GM23338 (cell line): Measurements from ENCODE around the gene PAK4. TPM values are rescaled to one million over a fixed set of nuclear protein-coding genes. Genes with fewer than 3 reads are reported as not detected.

ENCODE experiments used
- EZH2 ChIP-seq: fragments of 200-600 bp; sonication (generic); IDR thresholded peaks from one replicate; pipeline ENCODE4 v1.8.0; 2017; ENCODE audit warnings: antibody characterized with exemption, mild to moderate bottlenecking, low read depth; ENCODE audit not compliant: unreplicated experiment
- POLR2AphosphoS5 ChIP-seq: IDR thresholded peaks from 2 replicates; pipeline ENCODE4 v1.6.1; 2016; ENCODE audit warnings: antibody characterized with exemption, low read depth
- ZNF331 ChIP-seq: fragments of 250-450 bp; sonication (Bioruptor Pico); IDR thresholded peaks from 2 replicates; pipeline ENCODE4 v1.5.0; 2020; ENCODE audit warnings: low read depth, mild to moderate bottlenecking, moderate library complexity
- polyA plus RNA-seq: library from polyadenylated mRNA; unstranded; fragments of >200 nt; fragmentation: Nextera tagmentation; extraction: Ambion mirVana; gene quantifications from 2 replicates; pipeline ENCODE4 v1.2.1, GENCODE V29; 2016
- total RNA-seq: library from RNA; depleted of rRNA; stranded (reverse); fragments of >200 nt; shearing (Covaris generic); gene quantifications from 2 replicates; pipeline ENCODE4 v1.2.3, GENCODE V29; 2014
- TF ChIP-seq, protein P1 (sequence below): fragments of 250-450 bp; sonication (Bioruptor Pico); IDR thresholded peaks from 2 replicates; pipeline ENCODE4 v1.5.0; 2020; ENCODE audit warnings: mild to moderate bottlenecking, moderate library complexity
- TF ChIP-seq, protein P2 (sequence below): IDR thresholded peaks from one replicate; pipeline ENCODE4 v1.6.1; 2018; ENCODE audit warnings: antibody characterized with exemption; ENCODE audit not compliant: unreplicated experiment
- TF ChIP-seq, protein P3 (sequence below), 2 experiments: fragments of 200-600 bp in 1 of 2; sonication (generic) in 1 of 2; conservative IDR thresholded peaks; 2 replicates each; pipeline versions ENCODE4 v1.5.1 to v1.6.1; 2016 to 2017; ENCODE audit warnings: antibody characterized with exemption in 2 of 2, low read depth in 2 of 2, mild to moderate bottlenecking in 2 of 2, moderate library complexity in 1 of 2

Gene PAK4
- total and polyA plus RNA-seq, 2 experiments from 2014 or later = 28.7 to 35.4 TPM

DNA sequence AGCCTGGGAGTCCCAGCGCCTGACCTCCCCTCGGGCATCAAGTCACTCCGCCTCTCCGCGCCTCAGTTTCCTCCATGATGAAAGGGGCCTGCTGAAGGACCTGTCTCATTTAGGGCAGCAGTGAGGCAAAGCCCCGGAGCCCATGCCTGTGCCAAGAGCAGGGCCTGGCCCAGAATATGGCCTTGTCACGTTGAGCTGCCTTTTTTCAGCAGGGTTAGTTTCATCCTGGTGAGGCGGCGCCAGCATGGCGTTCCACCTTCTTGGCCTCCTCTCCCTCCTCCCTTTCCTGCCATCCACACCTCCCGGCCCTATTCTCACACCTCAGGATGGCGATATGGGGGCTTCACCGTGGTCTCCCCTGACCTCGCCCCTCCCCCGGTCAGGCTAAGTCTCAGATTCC lies 30.2 kb downstream of the PAK4 start (continued):
- TF ChIP-seq, protein P1, sequence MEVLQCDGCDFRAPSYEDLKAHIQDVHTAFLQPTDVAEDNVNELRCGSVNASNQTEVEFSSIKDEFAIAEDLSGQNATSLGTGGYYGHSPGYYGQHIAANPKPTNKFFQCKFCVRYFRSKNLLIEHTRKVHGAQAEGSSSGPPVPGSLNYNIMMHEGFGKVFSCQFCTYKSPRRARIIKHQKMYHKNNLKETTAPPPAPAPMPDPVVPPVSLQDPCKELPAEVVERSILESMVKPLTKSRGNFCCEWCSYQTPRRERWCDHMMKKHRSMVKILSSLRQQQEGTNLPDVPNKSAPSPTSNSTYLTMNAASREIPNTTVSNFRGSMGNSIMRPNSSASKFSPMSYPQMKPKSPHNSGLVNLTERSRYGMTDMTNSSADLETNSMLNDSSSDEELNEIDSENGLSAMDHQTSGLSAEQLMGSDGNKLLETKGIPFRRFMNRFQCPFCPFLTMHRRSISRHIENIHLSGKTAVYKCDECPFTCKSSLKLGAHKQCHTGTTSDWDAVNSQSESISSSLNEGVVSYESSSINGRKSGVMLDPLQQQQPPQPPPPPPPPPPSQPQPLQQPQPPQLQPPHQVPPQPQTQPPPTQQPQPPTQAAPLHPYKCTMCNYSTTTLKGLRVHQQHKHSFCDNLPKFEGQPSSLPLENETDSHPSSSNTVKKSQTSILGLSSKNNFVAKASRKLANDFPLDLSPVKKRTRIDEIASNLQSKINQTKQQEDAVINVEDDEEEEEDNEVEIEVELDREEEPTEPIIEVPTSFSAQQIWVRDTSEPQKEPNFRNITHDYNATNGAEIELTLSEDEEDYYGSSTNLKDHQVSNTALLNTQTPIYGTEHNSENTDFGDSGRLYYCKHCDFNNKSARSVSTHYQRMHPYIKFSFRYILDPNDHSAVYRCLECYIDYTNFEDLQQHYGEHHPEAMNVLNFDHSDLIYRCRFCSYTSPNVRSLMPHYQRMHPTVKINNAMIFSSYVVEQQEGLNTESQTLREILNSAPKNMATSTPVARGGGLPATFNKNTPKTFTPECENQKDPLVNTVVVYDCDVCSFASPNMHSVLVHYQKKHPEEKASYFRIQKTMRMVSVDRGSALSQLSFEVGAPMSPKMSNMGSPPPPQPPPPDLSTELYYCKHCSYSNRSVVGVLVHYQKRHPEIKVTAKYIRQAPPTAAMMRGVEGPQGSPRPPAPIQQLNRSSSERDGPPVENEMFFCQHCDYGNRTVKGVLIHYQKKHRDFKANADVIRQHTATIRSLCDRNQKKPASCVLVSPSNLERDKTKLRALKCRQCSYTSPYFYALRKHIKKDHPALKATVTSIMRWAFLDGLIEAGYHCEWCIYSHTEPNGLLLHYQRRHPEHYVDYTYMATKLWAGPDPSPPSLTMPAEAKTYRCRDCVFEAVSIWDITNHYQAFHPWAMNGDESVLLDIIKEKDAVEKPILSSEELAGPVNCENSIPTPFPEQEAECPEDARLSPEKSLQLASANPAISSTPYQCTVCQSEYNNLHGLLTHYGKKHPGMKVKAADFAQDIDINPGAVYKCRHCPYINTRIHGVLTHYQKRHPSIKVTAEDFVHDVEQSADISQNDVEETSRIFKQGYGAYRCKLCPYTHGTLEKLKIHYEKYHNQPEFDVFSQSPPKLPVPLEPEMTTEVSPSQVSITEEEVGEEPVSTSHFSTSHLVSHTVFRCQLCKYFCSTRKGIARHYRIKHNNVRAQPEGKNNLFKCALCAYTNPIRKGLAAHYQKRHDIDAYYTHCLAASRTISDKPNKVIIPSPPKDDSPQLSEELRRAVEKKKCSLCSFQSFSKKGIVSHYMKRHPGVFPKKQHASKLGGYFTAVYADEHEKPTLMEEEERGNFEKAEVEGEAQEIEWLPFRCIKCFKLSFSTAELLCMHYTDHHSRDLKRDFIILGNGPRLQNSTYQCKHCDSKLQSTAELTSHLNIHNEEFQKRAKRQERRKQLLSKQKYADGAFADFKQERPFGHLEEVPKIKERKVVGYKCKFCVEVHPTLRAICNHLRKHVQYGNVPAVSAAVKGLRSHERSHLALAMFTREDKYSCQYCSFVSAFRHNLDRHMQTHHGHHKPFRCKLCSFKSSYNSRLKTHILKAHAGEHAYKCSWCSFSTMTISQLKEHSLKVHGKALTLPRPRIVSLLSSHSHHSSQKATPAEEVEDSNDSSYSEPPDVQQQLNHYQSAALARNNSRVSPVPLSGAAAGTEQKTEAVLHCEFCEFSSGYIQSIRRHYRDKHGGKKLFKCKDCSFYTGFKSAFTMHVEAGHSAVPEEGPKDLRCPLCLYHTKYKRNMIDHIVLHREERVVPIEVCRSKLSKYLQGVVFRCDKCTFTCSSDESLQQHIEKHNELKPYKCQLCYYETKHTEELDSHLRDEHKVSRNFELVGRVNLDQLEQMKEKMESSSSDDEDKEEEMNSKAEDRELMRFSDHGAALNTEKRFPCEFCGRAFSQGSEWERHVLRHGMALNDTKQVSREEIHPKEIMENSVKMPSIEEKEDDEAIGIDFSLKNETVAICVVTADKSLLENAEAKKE = no peak
- TF ChIP-seq POLR2AphosphoS5 (no peak), ZNF331 (CRISPR knock-in tag) (no peak), EZH2 (no peak)
- TF ChIP-seq, protein P2, sequence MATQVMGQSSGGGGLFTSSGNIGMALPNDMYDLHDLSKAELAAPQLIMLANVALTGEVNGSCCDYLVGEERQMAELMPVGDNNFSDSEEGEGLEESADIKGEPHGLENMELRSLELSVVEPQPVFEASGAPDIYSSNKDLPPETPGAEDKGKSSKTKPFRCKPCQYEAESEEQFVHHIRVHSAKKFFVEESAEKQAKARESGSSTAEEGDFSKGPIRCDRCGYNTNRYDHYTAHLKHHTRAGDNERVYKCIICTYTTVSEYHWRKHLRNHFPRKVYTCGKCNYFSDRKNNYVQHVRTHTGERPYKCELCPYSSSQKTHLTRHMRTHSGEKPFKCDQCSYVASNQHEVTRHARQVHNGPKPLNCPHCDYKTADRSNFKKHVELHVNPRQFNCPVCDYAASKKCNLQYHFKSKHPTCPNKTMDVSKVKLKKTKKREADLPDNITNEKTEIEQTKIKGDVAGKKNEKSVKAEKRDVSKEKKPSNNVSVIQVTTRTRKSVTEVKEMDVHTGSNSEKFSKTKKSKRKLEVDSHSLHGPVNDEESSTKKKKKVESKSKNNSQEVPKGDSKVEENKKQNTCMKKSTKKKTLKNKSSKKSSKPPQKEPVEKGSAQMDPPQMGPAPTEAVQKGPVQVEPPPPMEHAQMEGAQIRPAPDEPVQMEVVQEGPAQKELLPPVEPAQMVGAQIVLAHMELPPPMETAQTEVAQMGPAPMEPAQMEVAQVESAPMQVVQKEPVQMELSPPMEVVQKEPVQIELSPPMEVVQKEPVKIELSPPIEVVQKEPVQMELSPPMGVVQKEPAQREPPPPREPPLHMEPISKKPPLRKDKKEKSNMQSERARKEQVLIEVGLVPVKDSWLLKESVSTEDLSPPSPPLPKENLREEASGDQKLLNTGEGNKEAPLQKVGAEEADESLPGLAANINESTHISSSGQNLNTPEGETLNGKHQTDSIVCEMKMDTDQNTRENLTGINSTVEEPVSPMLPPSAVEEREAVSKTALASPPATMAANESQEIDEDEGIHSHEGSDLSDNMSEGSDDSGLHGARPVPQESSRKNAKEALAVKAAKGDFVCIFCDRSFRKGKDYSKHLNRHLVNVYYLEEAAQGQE = no peak
- TF ChIP-seq, protein P3, sequence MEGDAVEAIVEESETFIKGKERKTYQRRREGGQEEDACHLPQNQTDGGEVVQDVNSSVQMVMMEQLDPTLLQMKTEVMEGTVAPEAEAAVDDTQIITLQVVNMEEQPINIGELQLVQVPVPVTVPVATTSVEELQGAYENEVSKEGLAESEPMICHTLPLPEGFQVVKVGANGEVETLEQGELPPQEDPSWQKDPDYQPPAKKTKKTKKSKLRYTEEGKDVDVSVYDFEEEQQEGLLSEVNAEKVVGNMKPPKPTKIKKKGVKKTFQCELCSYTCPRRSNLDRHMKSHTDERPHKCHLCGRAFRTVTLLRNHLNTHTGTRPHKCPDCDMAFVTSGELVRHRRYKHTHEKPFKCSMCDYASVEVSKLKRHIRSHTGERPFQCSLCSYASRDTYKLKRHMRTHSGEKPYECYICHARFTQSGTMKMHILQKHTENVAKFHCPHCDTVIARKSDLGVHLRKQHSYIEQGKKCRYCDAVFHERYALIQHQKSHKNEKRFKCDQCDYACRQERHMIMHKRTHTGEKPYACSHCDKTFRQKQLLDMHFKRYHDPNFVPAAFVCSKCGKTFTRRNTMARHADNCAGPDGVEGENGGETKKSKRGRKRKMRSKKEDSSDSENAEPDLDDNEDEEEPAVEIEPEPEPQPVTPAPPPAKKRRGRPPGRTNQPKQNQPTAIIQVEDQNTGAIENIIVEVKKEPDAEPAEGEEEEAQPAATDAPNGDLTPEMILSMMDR (conservative IDR thresholded peaks at IDR 0.05; ENCODE audit: low read depth in 2 of 2) = no peak
